ENCODE data around the gene BCL7A. TPM values are rescaled to one million over a fixed set of nuclear protein-coding genes. Genes with fewer than 3 reads are reported as not detected.

Gene BCL7A
- total and polyA plus RNA-seq, 2 of the 8 experiments (the other 6 are each of a cell fraction or from before 2014, with no cell fraction given): 11.9 to 12.7 TPM

GRCh38 chr12:122048151-122048550 lies 26.5 kb downstream of the BCL7A start (continued):
- TF ChIP-seq EGR1 (IDR thresholded peaks at IDR 0.05; ENCODE audit: borderline replicate concordance, low read depth, low read length) (no peak), CHD1 (IDR thresholded peaks at IDR 0.05; ENCODE audit: low read depth, low read length) (no peak), TBP (IDR thresholded peaks at IDR 0.05; ENCODE audit: low read depth, low read length) (no peak), RXRA (IDR thresholded peaks at IDR 0.05; ENCODE audit: insufficient read depth, low read depth, low read length) (no peak), HDAC2 (IDR thresholded peaks at IDR 0.05; ENCODE audit: borderline replicate concordance in 1 of 2, low read depth in 2 of 2, low read length in 2 of 2) (no peak)
